ENCODE results near the gene PRXL2C. TPM values are rescaled to one million over a fixed set of nuclear protein-coding genes. Genes with fewer than 3 reads are reported as not detected.

Gene PRXL2C
- total and polyA plus RNA-seq, 9 of the 15 experiments (the other 6 are each of a cell fraction or from before 2014, with no cell fraction given): 3.6 to 15.3 (median 10.6) TPM

GRCh38 chr9:96618209-96619123, 36.7 kb downstream of the PRXL2C start (continued):
- no peak for TF ChIP-seq ZNF707 (CRISPR knock-in tag; conservative IDR thresholded peaks at IDR 0.05)
- TF ChIP-seq C11orf30 (IDR thresholded peaks at IDR 0.05; ENCODE audit: low read depth): peak; percentile 81
- TF ChIP-seq CEBPG (CRISPR knock-in tag; IDR thresholded peaks at IDR 0.05): 0 out of 2 replicates have a peak, but pooled peaks have one; percentile 4
- TF ChIP-seq CEBPG (tag; conservative IDR thresholded peaks at IDR 0.05 in 1 of 2, IDR thresholded peaks at IDR 0.05 in 1 of 2): no peak
- no peak for TF ChIP-seq ETS1 (conservative IDR thresholded peaks at IDR 0.05; ENCODE audit: control insufficient read depth, low read depth, low read length)
- TF ChIP-seq ZNF766 (CRISPR knock-in tag; conservative IDR thresholded peaks at IDR 0.05): no peak
- TF ChIP-seq PKNOX1 (IDR thresholded peaks at IDR 0.05): peak; percentile 77
- peak; percentile 49 for TF ChIP-seq MAFF (IDR thresholded peaks at IDR 0.05; ENCODE audit: low read length)
- no peak for TF ChIP-seq SRF (CRISPR knock-in tag; IDR thresholded peaks at IDR 0.05)
- TF ChIP-seq ETV1 (tag; conservative IDR thresholded peaks at IDR 0.05; ENCODE audit: low read depth): no peak
- peak; percentile 65 to 92 for TF ChIP-seq FOXA3 (CRISPR knock-in tag; conservative IDR thresholded peaks at IDR 0.05 in 1 of 2, IDR thresholded peaks at IDR 0.05 in 1 of 2)
- TF ChIP-seq ZNF75A (CRISPR knock-in tag; IDR thresholded peaks at IDR 0.05): no peak
- no peak for TF ChIP-seq NFATC3 (IDR thresholded peaks at IDR 0.05)
- TF ChIP-seq CBFB (CRISPR knock-in tag; IDR thresholded peaks at IDR 0.05): no peak
- peak; percentile 72 for TF ChIP-seq ZBTB33 (CRISPR knock-in tag; IDR thresholded peaks at IDR 0.05)
- no peak for TF ChIP-seq CBFA2T2 (conservative IDR thresholded peaks at IDR 0.05)
- no peak for TF ChIP-seq NFE2 (IDR thresholded peaks at IDR 0.05; ENCODE audit: low read depth)
- TF ChIP-seq MYNN (IDR thresholded peaks at IDR 0.05): no peak
- no peak for TF ChIP-seq MYNN (CRISPR knock-in tag; IDR thresholded peaks at IDR 0.05)
- TF ChIP-seq PCBP1 (IDR thresholded peaks at IDR 0.05; ENCODE audit: low read depth, low read length, poor library complexity, severe bottlenecking): no peak
- TF ChIP-seq RUNX1 (IDR thresholded peaks at IDR 0.05; ENCODE audit: low read depth): no peak
- TF ChIP-seq NR2F6 (CRISPR knock-in tag; IDR thresholded peaks at IDR 0.05): no peak
